ENCODE measurements around the gene CLRN3.

DNA sequence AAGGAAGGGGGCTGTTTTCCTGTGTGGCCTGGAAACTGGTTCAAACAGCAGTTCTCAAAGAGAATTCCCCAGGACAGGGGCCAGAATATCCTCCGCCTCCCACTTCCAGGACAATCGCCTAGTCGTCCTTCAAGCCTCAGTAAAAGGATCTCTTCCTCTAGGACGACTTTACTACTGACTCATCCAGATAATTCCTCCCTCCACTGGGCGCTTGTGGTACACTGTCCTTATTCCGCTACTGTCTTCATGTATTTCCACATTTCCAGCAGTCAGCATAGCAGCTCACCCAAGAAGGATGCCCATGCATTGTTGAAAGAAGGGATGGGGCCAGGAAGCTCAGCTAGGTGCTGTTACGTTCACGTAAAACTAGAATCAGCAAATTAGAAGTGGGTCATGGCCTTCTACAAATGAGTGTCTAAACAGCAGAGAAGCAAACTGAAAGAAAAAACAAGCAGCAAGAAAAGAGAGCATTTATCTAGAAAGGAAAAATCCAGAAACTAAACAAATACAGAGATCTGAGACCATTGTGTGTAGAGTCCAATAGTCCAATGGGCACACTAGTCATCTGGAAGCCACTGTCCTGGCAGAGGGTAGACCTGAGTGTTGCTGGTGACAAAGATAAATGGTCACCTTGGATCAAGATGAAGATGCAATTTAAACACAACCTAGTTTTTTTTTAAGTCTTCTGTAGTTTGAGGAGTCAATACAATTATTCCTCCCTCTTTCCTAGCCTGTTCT is 26.3 kb downstream of the CLRN3 start:
- TF ChIP-seq, protein P1, sequence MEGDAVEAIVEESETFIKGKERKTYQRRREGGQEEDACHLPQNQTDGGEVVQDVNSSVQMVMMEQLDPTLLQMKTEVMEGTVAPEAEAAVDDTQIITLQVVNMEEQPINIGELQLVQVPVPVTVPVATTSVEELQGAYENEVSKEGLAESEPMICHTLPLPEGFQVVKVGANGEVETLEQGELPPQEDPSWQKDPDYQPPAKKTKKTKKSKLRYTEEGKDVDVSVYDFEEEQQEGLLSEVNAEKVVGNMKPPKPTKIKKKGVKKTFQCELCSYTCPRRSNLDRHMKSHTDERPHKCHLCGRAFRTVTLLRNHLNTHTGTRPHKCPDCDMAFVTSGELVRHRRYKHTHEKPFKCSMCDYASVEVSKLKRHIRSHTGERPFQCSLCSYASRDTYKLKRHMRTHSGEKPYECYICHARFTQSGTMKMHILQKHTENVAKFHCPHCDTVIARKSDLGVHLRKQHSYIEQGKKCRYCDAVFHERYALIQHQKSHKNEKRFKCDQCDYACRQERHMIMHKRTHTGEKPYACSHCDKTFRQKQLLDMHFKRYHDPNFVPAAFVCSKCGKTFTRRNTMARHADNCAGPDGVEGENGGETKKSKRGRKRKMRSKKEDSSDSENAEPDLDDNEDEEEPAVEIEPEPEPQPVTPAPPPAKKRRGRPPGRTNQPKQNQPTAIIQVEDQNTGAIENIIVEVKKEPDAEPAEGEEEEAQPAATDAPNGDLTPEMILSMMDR (IDR thresholded peaks at IDR 0.05; ENCODE audit: insufficient read depth, low read depth, low read length) = no peak
- no peak for TF ChIP-seq EZH2 (IDR thresholded peaks at IDR 0.05; ENCODE audit: insufficient read depth, low read length)

Data from astrocyte (in vitro differentiated cells and primary cell).